Mammary epithelial cell (primary cell): ENCODE measurements around the gene STX8.

Experiments used
- EZH2 ChIP-seq: IDR thresholded peaks from 2 replicates; pipeline ENCODE4 v1.6.1; 2012; ENCODE audit warnings: low read length, inconsistent platforms, borderline replicate concordance
- TF ChIP-seq, protein P1 (sequence below), 2 donors: IDR thresholded peaks in 1 of 2; conservative IDR thresholded peaks in 1 of 2; 2 replicates each; pipeline ENCODE4 v1.5.1; 2011 to 2012; ENCODE audit warnings: inconsistent platforms in 2 of 2, low read length in 2 of 2, mild to moderate bottlenecking in 2 of 2, control low read depth in 1 of 2, low read depth in 1 of 2; ENCODE audit not compliant: insufficient read depth in 1 of 2; ENCODE audit errors: extremely low read depth in 1 of 2

DNA sequence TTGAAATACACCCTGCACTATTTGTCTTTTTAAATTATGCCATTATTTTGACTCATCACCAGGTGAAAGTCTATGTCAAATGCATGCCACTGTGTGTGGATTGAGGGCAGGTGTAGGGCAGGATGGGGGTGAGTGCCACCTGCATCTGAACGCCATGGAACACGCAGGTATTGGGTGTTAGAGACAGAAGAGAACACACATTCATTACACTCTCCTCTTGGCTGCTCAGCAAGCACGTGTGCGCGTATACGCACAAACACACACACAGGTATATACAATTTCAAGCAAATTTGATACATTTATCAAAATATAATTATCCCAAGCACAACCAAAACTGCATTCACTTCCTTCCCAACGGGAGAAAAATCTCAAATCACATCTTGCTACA lies 285.4 kb downstream of the STX8 start:
- TF ChIP-seq, protein P1, sequence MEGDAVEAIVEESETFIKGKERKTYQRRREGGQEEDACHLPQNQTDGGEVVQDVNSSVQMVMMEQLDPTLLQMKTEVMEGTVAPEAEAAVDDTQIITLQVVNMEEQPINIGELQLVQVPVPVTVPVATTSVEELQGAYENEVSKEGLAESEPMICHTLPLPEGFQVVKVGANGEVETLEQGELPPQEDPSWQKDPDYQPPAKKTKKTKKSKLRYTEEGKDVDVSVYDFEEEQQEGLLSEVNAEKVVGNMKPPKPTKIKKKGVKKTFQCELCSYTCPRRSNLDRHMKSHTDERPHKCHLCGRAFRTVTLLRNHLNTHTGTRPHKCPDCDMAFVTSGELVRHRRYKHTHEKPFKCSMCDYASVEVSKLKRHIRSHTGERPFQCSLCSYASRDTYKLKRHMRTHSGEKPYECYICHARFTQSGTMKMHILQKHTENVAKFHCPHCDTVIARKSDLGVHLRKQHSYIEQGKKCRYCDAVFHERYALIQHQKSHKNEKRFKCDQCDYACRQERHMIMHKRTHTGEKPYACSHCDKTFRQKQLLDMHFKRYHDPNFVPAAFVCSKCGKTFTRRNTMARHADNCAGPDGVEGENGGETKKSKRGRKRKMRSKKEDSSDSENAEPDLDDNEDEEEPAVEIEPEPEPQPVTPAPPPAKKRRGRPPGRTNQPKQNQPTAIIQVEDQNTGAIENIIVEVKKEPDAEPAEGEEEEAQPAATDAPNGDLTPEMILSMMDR (conservative IDR thresholded peaks at IDR 0.05 in 1 of 2, IDR thresholded peaks at IDR 0.05 in 1 of 2; ENCODE audit: extremely low read depth in 1 of 2, insufficient read depth in 1 of 2, low read depth in 1 of 2, low read length in 2 of 2): no peak
- TF ChIP-seq EZH2: no peak
